Right lobe of liver (tissue), 4 donors: ENCODE measurements around the gene SCN9A.

ENCODE experiments used
- CTCF ChIP-seq, 4 donors: fragments of 200-600 bp in 3 of 4; fragments of 450-650 bp in 1 of 4; IDR thresholded peaks; one replicate each; pipeline versions ENCODE4 v1.5.1 to v1.8.0; 2016 to 2022; ENCODE audit warnings: antibody characterized with exemption in 4 of 4, mild to moderate bottlenecking in 2 of 4
- POLR2A ChIP-seq: fragments of 450-650 bp; IDR thresholded peaks from one replicate; pipeline ENCODE4 v1.6.1; 2017; ENCODE audit warnings: antibody characterized with exemption, mild to moderate bottlenecking
- donor health status: DM: no; HTN: no; CAD: no.
- donor health status: DM: no; HTN: no; CAD: no.
- donor health status: DM: no; HTN: yes; CAD: no.

- TF ChIP-seq POLR2A (no peak), CTCF (IDR thresholded peaks at IDR 0.05) (no peak)
These were observed 17.3 kb upstream of the SCN9A start for GRCh38 chr2:166393008-166393407.
